Measurements from ENCODE around the gene LRBA. TPM values are rescaled to one million over a fixed set of nuclear protein-coding genes. Genes with fewer than 3 reads are reported as not detected.

Gene LRBA
- total and polyA plus RNA-seq, 9 of the 15 experiments (the other 6 are each of a cell fraction or from before 2014, with no cell fraction given): 24.2 to 88.7 (median 59.7) TPM

DNA sequence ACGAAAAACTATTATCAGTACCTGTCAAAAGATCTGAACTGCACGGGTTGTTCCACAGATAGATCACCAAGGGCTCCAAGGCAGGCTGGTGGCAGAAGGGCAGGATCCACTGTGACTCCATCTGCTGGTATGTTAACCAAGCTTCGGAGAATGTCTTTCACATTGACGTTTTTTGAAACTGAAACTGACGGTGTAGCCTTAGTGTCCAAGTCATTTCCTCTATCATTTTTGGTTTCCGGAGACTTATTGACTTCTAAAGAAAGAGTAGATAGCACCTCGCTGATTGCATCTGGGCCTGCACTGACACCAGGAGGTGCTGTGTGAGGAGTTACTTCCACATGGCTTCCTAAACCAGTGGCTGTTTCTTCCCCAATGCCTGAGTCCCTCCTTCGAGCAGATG lies 186.9 kb downstream of the LRBA start (continued):
- TF ChIP-seq, protein P1, sequence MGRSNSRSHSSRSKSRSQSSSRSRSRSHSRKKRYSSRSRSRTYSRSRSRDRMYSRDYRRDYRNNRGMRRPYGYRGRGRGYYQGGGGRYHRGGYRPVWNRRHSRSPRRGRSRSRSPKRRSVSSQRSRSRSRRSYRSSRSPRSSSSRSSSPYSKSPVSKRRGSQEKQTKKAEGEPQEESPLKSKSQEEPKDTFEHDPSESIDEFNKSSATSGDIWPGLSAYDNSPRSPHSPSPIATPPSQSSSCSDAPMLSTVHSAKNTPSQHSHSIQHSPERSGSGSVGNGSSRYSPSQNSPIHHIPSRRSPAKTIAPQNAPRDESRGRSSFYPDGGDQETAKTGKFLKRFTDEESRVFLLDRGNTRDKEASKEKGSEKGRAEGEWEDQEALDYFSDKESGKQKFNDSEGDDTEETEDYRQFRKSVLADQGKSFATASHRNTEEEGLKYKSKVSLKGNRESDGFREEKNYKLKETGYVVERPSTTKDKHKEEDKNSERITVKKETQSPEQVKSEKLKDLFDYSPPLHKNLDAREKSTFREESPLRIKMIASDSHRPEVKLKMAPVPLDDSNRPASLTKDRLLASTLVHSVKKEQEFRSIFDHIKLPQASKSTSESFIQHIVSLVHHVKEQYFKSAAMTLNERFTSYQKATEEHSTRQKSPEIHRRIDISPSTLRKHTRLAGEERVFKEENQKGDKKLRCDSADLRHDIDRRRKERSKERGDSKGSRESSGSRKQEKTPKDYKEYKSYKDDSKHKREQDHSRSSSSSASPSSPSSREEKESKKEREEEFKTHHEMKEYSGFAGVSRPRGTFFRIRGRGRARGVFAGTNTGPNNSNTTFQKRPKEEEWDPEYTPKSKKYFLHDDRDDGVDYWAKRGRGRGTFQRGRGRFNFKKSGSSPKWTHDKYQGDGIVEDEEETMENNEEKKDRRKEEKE (IDR thresholded peaks at IDR 0.05; ENCODE audit: borderline replicate concordance in 1 of 2, control insufficient read depth in 1 of 2, low read depth in 2 of 2, low read length in 1 of 2): no peak
- TF ChIP-seq RFX1 (IDR thresholded peaks at IDR 0.05) (no peak), TGIF2 (CRISPR knock-in tag; IDR thresholded peaks at IDR 0.05) (no peak), CC2D1A (IDR thresholded peaks at IDR 0.05) (no peak), ZNF77 (CRISPR knock-in tag; IDR thresholded peaks at IDR 0.05) (no peak), ZNF175 (CRISPR knock-in tag; IDR thresholded peaks at IDR 0.05; ENCODE audit: low read depth) (no peak)
- TF ChIP-seq, protein P2, sequence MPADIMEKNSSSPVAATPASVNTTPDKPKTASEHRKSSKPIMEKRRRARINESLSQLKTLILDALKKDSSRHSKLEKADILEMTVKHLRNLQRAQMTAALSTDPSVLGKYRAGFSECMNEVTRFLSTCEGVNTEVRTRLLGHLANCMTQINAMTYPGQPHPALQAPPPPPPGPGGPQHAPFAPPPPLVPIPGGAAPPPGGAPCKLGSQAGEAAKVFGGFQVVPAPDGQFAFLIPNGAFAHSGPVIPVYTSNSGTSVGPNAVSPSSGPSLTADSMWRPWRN (IDR thresholded peaks at IDR 0.05; ENCODE audit: low read depth): no peak
- TF ChIP-seq, protein P3, sequence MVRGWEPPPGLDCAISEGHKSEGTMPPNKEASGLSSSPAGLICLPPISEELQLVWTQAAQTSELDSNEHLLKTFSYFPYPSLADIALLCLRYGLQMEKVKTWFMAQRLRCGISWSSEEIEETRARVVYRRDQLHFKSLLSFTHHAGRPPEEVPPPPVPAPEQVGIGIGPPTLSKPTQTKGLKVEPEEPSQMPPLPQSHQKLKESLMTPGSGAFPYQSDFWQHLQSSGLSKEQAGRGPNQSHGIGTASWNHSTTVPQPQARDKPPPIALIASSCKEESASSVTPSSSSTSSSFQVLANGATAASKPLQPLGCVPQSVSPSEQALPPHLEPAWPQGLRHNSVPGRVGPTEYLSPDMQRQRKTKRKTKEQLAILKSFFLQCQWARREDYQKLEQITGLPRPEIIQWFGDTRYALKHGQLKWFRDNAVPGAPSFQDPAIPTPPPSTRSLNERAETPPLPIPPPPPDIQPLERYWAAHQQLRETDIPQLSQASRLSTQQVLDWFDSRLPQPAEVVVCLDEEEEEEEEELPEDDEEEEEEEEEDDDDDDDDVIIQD (CRISPR knock-in tag; IDR thresholded peaks at IDR 0.05): no peak

Measured in K562 (cell line).